Measurements from ENCODE around the gene DUSP7. TPM values are rescaled to one million over a fixed set of nuclear protein-coding genes. Genes with fewer than 3 reads are reported as not detected.
"Not testable (repeated sequence)": the region's sequence is repeated elsewhere in the genome, so short reads cannot be mapped to it uniquely, and the experiment has no call there.

The DUSP7 gene
- total RNA-seq, 1 experiment from 2014 or later, result 11.3 TPM

DNA sequence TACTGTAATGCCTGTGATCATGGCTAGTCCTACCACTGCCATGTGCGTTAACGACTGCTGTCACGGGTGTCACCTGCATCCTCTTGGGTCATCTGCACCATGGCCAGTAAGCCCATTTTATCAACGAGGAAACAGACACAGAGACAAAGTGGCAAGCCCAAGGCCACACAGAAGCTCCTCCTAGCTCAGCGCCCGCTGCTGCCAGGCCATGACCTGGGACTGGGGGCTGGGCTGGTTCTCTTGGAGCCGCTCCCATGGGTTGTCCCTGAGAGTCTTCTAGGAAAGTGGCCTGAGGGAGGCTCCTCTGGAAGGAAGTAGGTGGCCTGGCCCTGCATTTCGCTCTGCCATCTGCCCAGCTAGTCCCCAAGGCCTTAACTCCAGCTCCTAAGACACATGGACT is 4.9 kb downstream of the DUSP7 start:
- no peak for DNase-seq (ENCODE audit: extremely low read depth, low read depth)

- no peak for DNase-seq (ENCODE audit: extremely low read depth, low read depth)
Measured at GRCh38 chr3:52050571-52050970, 5.8 kb downstream of the DUSP7 start.

DNA sequence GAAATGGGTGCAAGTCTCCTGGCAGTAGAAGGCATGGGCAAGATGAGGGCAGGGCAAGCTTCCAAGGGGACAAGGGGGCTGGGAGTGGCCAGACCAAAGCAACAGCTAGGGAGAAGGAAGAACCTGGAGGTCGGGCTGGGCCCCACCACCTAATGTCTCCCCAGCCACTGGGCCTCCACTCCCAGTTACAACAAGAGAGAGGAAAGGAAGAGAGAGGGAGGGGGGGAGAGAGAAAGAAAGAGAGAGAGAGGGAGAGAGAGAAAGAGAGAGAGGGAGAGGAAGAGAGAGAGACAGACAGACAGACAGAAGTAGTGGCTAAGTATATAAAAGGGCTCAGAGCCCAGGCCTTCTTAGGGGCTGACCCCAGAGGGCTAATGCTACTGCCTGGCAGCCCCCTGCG is 6.9 kb downstream of the DUSP7 start:
- DNase-seq (ENCODE audit: extremely low read depth, low read depth), result no peak

- peak; percentile 34 for DNase-seq (ENCODE audit: extremely low read depth, low read depth)
Measured at GRCh38 chr3:52047295-52047960, 8.9 kb downstream of the DUSP7 start.

DNA sequence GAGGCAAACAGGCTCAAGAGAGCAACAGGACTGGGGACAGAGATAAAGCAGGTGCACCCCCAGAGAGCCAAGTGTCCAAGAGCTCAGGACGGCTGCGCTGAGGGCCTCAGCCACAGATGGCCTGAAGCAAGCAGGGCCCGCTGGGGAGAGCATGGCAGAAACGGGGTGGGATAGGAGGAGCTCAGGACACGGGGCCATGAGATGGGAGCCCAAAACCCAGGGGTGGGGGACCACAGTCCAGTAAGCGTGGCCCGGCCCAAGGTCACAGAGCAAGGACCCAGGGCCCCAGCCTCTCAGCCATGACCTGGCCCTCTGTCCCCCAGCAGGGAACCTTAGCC is 9.5 kb downstream of the DUSP7 start:
- no peak for DNase-seq (ENCODE audit: extremely low read depth, low read depth)

- peak; percentile 93 for DNase-seq (ENCODE audit: extremely low read depth, low read depth)
Measured at GRCh38 chr3:52046186-52046901, 10.0 kb downstream of the DUSP7 start.

GRCh38 chr3:52044869-52045619 is 11.3 kb downstream of the DUSP7 start:
- no peak for DNase-seq (ENCODE audit: extremely low read depth, low read depth)

GRCh38 chr3:52043750-52044149 is 12.6 kb downstream of the DUSP7 start:
- DNase-seq (ENCODE audit: extremely low read depth, low read depth), result no peak

- DNase-seq (ENCODE audit: extremely low read depth, low read depth), result not testable (repeated sequence)
Measured at GRCh38 chr3:52043039-52043438, 13.3 kb downstream of the DUSP7 start.

DNA sequence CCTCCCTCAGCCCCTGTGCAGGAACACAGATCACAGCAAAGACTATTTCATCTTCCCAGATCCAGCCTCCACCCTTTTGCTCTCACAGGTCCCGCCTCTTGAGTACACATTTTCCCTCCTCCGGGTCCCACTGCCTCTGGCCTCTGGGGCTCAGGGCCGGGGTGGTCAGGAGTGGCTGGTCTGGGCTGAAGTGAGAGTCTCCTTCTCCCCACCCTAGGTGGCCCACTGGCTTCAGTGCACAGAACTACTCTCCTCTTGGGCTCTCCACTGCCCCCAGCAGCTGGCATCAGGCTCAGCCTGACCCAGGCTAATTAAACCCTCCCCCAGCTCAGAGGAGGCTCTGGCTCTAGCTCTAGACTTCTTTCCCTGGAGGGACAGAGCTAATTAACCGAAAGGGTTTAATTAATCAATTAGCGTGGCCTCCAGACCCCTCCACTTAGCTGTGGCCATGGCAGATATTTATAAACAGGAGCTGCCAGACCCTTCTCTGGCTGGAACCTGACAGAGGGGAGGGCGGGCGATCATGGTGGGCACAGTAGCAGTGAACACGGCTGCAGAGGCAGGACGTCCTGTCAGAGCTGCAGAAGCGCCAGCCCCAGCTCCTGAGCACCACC is 15.1 kb downstream of the DUSP7 start:
- DNase-seq (ENCODE audit: extremely low read depth, low read depth), result no peak

GRCh38 chr3:52040600-52040999 is 15.8 kb downstream of the DUSP7 start:
- no peak for DNase-seq (ENCODE audit: extremely low read depth, low read depth)

GRCh38 chr3:52039846-52040245 is 16.5 kb downstream of the DUSP7 start:
- DNase-seq (ENCODE audit: extremely low read depth, low read depth), result peak; percentile 25

DNA sequence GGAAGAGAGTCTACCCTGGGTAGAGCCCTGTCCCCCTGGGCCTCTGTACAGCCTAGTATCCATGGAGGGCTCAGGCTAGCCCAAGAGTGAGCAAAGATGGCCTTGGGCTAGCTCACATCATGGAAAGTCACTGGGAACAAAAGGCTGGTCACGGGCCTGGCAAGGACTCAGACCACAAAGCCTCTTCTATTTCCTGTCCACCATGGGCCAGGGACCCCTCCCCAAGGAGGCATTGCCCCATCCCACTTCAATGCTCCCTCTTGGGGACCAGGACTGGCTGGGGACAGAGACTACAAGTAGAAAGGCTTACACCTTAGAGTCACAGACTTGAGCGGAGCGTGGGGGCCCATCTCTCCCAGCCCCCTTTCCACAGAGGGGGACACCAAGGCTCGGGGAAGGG is 16.9 kb downstream of the DUSP7 start:
- DNase-seq (ENCODE audit: extremely low read depth, low read depth), result no peak

DNA sequence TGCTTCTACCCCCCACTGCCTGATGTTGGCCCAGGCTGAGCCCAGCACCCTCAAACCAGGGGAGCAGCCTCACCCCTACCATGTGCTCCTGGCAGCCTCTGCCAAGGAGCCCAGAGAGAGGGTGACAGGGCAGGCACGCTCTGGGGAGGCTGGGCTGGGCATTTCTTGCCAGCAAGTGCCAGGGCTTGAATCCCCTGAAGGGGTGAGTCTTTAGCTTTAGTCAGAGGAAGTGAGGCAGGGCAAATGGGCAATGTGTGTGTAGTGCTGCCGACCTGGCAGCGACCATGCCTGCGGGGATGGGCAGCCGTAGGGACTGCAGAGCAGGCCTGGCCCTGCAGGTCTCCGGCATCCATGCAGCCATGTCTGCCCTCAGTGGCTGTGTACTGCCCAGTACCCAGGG is 18.1 kb downstream of the DUSP7 start:
- no peak for DNase-seq (ENCODE audit: extremely low read depth, low read depth)

DNA sequence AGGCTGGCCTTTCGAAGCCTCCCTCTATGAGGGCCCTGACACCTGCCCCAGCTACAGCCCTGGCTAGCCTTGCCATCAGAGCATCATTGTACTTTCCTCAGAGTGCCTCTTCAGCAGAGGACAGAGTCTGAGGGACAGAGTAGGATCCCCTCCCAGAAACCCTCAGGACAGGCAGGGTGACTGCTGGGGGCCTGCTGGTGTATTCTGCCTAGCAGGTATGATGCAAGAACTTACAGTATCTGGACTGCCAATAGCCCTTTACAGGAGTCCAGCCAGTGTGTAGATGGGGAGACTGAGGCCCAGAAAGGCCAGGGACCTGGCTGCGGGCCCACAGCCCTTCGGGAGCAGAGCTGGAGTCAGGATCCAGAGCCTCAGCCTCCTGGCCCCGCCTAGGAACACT is 19.1 kb downstream of the DUSP7 start:
- no peak for DNase-seq (ENCODE audit: extremely low read depth, low read depth)

DNA sequence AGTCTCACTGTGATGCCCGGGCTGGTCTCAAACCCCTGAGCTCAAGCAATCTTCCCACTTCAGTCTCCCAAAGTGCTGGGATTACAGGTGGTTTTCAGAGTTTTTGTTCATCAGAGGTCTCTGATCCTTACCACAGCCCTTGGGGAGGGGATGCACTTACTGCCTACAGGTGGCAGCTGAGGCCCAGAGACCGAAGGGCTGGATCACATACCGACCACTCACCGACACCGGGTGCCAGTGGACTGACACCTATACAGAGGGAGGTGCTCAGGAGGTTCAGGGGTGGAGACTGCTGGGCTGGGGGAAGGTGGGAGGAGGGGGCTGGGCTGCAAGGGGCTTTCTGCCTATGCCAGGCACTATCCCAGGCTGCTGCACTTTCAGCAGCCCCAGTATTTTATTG is 19.5 kb downstream of the DUSP7 start:
- no peak for DNase-seq (ENCODE audit: extremely low read depth, low read depth)

- no peak for DNase-seq (ENCODE audit: extremely low read depth, low read depth)
Measured at GRCh38 chr3:52036222-52036694, 20.1 kb downstream of the DUSP7 start.

DNA sequence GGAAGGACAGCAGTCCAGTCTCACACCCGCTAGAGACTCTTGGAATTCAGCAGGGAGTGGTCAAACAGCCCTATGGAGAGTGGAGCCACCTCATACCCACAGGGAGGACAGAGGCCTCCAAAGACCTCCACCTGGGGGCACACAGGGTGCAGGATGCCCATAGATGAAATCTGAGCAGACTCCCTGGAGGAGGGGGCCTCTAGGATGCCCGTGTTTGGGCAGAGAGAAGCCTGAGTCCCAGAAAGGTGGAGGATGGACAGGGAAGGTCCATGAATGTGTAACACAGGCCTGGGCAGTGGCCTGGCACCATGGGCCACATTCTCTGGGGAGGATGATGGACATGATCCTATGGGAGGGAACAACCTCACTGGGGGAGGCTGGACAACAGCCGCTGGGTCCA is 21.7 kb downstream of the DUSP7 start:
- no peak for DNase-seq (ENCODE audit: extremely low read depth, low read depth)

GRCh38 chr3:52034212-52034611 is 22.2 kb downstream of the DUSP7 start:
- DNase-seq (ENCODE audit: extremely low read depth, low read depth), result no peak

DNA sequence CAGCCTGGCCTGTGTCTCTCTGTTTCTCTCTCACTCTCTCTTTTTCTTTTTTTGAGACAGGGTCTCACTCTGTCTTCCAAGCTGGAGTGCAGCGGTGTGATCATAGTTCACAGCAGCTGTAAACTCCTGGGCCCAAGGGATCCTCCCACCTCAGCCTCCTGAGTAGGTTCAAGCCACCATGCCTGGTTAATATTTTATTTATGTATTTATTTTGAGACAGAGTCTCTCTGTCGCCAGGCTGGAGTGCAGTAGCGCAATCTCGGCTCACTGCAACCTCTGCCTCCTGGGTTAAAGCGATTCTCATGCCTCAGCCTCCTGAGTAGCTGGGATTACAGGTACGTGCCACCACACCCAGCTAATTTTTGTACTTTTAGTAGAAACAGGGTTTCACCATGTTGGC is 22.6 kb downstream of the DUSP7 start:
- DNase-seq (ENCODE audit: extremely low read depth, low read depth), result not testable (repeated sequence)

DNA sequence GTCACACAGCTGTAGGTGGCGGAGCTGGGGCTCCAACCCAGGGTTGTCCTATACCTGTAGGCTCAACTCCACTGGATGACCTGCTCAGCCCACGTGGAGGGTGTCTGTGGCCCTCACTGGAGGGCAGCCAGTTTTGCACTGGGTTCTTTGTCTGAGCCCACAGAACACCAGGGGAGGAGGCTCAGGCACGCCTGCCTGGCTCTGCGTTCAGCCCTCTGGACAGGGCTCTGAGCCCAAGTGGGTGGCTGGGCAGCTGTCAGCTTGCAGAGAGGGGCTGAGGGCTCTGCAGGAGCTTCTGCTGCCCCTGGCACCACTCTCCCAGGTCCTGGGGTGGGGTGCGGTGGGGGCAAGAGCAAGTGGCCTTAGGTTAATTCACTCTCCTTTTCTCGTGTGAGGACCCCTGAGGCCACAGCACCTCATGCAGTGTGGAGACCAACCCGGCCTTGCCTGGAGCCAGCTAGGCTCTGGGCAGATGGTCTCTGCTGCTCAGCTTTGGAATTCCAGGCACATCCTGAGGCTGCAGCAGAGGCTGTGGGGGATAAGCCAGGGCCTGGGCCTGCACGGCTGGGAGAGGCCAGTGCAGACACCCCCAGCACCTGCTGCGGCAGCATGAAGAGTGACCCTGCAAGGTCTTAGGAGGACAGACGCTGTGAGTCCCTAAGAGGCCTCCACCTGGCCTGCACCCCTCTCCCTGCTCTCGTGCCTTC is 23.5 kb downstream of the DUSP7 start:
- DNase-seq (ENCODE audit: extremely low read depth, low read depth), result no peak

All from NCI-H460 (cell line).